Kidney tubule cell (primary cell): Measurements from ENCODE around the gene CEP170B.
"Not testable (repeated sequence)": the region's sequence is repeated elsewhere in the genome, so short reads cannot be mapped to it uniquely, and the experiment has no call there.

Experiments used
- DNase-seq: peaks from one replicate; pipeline ENCODE4 v3.0.0-alpha.2; 2018; ENCODE audit warnings: low spot score

CEP170B gene

GRCh38 chr14:104944436-104945205, 79.6 kb downstream of the CEP170B start:
- not testable (repeated sequence) for DNase-seq

- DNase-seq: not testable (repeated sequence)
These were observed 80.2 kb downstream of the CEP170B start for GRCh38 chr14:104945266-104945665.
